Endothelial cell (in vitro differentiated cells): ENCODE data around the gene TAF4. TPM values are rescaled to one million over a fixed set of nuclear protein-coding genes. Genes with fewer than 3 reads are reported as not detected.
A peak's percentile ranks its signal among the peaks of the same experiment; 100 is the strongest.

ENCODE experiments used
- DNase-seq: peaks from one replicate; pipeline ENCODE4 v3.0.0; 2021; ENCODE audit warnings: low spot score
- H3K27ac Mint-ChIP-seq: one replicate; pipeline ENCODE4 v1.8.0; 2021; ENCODE audit warnings: mixed read lengths, inconsistent platforms; ENCODE audit not compliant: unreplicated experiment
- H3K27me3 Mint-ChIP-seq: one replicate; pipeline ENCODE4 v1.8.0; 2021; ENCODE audit warnings: mild to moderate bottlenecking, moderate library complexity, mixed read lengths, inconsistent platforms; ENCODE audit not compliant: unreplicated experiment
- H3K36me3 Mint-ChIP-seq: one replicate; pipeline ENCODE4 v1.8.0; 2021; ENCODE audit warnings: mild to moderate bottlenecking, low read depth, mixed read lengths, inconsistent platforms; ENCODE audit not compliant: unreplicated experiment
- H3K4me1 Mint-ChIP-seq: one replicate; pipeline ENCODE4 v1.8.0; 2021; ENCODE audit warnings: mild to moderate bottlenecking, mixed read lengths, inconsistent platforms; ENCODE audit not compliant: unreplicated experiment
- H3K4me3 Mint-ChIP-seq: one replicate; pipeline ENCODE4 v1.8.0; 2021; ENCODE audit warnings: mild to moderate bottlenecking, mixed read lengths, inconsistent platforms; ENCODE audit not compliant: unreplicated experiment
- H3K9me3 Mint-ChIP-seq: one replicate; pipeline ENCODE4 v1.8.0; 2021; ENCODE audit warnings: mixed read lengths, inconsistent platforms; ENCODE audit not compliant: unreplicated experiment
- total RNA-seq: library from RNA; stranded (reverse); fragmentation: NEBNext Ultra II Directional; extraction: Animal tissue kit (Norgen Biotek cat#: 25700); gene quantifications from one replicate; pipeline ENCODE4 v1.2.1, GENCODE V29; 2021; ENCODE audit not compliant: unreplicated experiment
- TF ChIP-seq, protein P1 (sequence below): fragments of 200-600 bp; sonication (generic); IDR thresholded peaks from one replicate; pipeline ENCODE4 v1.5.0; 2021; ENCODE audit warnings: antibody characterized with exemption; ENCODE audit not compliant: unreplicated experiment

TAF4 gene
- total RNA-seq, 1 donor from 2014 or later = 14.2 TPM

DNA sequence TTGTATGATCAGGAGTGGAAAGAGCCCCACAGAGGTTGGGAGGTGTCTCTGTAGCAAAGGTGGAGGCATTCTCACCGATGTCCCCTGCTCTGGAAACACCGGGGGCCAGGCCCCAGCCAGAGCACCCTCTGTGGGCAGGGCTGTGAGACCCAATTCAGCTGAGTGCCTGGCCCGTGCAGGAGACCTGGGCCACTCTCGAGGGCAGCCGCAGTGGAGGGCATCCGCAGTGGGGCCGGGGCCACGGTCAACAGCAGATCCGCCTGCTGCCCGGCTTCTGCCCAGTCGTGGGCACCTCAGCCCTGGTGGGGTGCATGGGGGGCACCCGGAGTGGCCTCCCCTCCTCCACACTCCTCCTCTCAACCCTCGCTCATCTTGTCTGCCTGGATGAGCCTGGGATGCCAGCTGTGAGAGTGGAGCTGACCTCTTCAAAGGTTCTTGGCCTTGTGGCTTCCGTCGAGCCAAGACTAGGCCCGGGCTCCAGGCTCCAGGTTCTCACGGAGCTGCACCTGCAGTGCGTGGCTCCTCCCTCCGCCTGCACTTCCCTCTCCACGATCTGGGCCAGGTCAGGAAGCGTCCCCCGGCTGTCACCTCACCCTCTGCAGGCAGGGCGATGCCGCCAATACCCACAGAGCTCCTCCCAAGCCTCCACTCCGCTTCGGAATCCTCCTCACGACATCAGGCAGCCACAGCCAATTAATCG lies 134.8 kb downstream of the TAF4 start:
- no peak overlapping the region for H3K27ac Mint-ChIP-seq
- DNase-seq = no peak
- H3K9me3 Mint-ChIP-seq = no peaks in the 10 kb centered on the region
- H3K27me3 Mint-ChIP-seq = peaks cover 12% of the 10 kb centered on the region
- TF ChIP-seq, protein P1, sequence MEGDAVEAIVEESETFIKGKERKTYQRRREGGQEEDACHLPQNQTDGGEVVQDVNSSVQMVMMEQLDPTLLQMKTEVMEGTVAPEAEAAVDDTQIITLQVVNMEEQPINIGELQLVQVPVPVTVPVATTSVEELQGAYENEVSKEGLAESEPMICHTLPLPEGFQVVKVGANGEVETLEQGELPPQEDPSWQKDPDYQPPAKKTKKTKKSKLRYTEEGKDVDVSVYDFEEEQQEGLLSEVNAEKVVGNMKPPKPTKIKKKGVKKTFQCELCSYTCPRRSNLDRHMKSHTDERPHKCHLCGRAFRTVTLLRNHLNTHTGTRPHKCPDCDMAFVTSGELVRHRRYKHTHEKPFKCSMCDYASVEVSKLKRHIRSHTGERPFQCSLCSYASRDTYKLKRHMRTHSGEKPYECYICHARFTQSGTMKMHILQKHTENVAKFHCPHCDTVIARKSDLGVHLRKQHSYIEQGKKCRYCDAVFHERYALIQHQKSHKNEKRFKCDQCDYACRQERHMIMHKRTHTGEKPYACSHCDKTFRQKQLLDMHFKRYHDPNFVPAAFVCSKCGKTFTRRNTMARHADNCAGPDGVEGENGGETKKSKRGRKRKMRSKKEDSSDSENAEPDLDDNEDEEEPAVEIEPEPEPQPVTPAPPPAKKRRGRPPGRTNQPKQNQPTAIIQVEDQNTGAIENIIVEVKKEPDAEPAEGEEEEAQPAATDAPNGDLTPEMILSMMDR = no peak
- H3K4me3 Mint-ChIP-seq = peak overlapping the region; percentile 51
- no peaks in the 10 kb centered on the region for H3K36me3 Mint-ChIP-seq
- no peaks in the 10 kb centered on the region for H3K4me1 Mint-ChIP-seq

DNA sequence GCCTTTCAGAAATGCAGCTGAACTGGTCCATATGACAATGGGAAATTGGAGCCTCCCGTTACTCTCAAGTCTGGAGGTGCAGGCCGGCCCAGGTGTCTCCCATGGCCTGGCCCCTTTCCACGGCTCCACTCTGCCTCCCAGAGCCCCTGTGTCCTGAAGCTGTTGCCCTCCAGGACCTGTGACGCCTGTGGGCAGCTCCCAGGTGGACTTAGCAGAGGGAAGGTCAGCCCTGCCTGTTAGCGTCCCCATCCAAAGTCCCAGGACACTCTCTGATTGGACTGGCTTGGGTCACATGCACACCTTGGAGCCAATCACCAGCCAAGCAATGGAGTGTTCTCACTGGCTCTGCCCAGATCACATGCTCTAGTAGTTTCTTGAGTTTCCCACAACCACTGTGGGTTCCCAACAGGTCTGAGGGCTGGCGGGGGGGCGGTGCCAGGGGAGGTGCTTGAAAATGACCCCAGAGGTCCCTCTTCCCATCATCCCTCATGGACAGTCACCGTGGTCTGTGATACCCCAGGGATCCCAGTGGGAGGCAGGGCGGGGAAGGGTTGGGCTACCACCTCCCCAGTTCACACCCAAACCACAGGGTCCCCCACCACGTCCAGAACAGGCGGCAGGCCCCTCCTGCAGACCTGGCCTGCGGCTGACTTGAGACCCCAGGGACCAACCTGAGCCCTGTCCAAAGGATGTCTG lies 135.6 kb downstream of the TAF4 start:
- Mint-ChIP-seq H3K36me3 (no peaks in the 10 kb centered on the region), H3K4me3 (no peak overlapping the region), H3K27ac (no peak overlapping the region), H3K4me1 (no peaks in the 10 kb centered on the region), H3K9me3 (no peaks in the 10 kb centered on the region), H3K27me3 (peaks cover 12% of the 10 kb centered on the region)
- TF ChIP-seq, protein P1 = no peak
- DNase-seq = no peak

DNA sequence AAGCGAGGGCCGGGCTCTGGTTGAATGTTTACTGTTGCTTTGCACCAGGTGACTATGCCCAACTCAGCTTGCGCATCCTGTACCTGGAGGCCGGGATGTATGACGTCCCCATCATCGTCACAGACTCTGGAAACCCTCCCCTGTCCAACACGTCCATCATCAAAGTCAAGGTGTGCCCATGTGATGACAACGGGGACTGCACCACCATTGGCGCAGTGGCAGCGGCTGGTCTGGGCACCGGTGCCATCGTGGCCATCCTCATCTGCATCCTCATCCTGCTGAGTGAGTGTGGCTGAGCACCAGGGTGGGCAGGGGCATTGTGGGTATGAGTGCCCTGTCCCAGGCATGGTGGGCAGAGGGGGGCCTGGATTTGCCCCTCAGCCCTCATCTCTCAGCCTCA lies 136.1 kb downstream of the TAF4 start:
- Mint-ChIP-seq H3K36me3 (no peaks in the 10 kb centered on the region), H3K9me3 (no peaks in the 10 kb centered on the region), H3K27ac (no peak overlapping the region), H3K4me3 (no peak overlapping the region), H3K27me3 (peaks cover 12% of the 10 kb centered on the region), H3K4me1 (no peaks in the 10 kb centered on the region)
- no peak for DNase-seq
- TF ChIP-seq, protein P1 = no peak

DNA sequence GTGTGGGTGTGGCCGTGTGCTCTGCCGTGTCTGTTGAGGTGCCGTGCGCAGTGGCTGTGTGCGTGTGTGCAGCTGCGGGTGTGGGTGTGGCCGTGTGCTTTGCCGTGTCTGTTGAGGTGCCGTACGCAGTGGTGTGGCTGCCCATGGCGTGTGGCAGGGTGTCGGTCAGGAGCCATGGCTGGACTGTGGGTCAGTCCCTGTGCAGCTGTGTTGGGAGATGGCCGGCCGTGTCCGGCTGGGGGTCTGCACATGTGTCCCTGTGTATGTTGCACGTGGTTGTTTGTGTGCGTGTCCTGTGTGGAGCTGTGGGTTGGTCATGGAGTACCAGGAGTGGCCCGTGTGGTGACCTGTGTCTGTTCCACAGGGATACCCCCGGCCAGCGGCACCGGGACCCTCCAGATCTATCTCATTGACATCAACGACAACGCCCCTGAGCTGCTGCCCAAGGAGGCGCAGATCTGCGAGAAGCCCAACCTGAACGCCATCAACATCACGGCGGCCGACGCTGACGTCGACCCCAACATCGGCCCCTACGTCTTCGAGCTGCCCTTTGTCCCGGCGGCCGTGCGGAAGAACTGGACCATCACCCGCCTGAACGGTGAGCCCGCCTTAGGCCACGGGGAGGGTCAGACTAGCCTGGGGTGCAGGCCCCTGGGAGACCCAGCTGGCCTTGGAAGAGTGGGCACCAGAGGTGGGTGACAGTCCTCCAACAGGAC lies 137.7 kb downstream of the TAF4 start:
- H3K27me3 Mint-ChIP-seq = peaks cover 12% of the 10 kb centered on the region
- TF ChIP-seq, protein P1 = no peak
- no peak overlapping the region for H3K27ac Mint-ChIP-seq
- no peaks in the 10 kb centered on the region for H3K4me1 Mint-ChIP-seq
- no peaks in the 10 kb centered on the region for H3K9me3 Mint-ChIP-seq
- no peaks in the 10 kb centered on the region for H3K36me3 Mint-ChIP-seq
- H3K4me3 Mint-ChIP-seq = no peak overlapping the region
- no peak for DNase-seq
